Measurements from ENCODE around the gene SSX2B.
"Not testable (repeated sequence)": the region's sequence is repeated elsewhere in the genome, so short reads cannot be mapped to it uniquely, and the experiment has no call there.

SSX2B gene, protein sequence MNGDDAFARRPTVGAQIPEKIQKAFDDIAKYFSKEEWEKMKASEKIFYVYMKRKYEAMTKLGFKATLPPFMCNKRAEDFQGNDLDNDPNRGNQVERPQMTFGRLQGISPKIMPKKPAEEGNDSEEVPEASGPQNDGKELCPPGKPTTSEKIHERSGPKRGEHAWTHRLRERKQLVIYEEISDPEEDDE
- 0 reads per million in 2 donors for total RNA-seq

- DNase-seq = not testable (repeated sequence)
Measured at GRCh38 chrX:52750952-52751351, at the start of gene SSX2B. Gene SSX2B (plus strand): TSS chrX:52751252. CDS start chrX:52752681, 1,429 bp downstream.

GRCh38 chrX:52707078-52707477 lies 44.0 kb upstream of the SSX2B start, which contains the start of gene SSX2:
Gene SSX2 (minus strand): TSS chrX:52707178. CDS start chrX:52705749, 1,429 bp downstream.
- not testable (repeated sequence) for DNase-seq

- not testable (repeated sequence) for DNase-seq
Measured at GRCh38 chrX:52765983-52766382, 14.9 kb downstream of the SSX2B start.

DNA sequence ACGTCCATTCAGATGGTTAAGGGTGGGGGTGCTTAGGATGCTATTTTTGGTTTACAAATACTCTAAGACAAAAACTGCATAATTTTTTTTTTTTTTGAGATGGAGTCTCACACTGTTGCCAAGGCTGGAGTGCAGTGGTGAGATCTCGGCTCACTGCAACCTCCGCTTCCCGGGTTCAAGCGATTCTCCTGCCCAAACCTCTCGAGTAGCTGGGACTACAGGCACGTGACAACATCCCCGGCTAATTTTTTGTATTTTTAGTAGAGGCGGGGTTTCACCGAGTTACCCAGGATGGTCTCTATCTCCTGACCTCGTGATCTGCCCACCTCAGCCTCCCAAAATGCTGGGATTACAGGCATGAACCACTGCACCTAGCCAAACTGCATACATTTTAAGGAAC lies 22.5 kb downstream of the SSX2B start:
- DNase-seq = not testable (repeated sequence)

DNA sequence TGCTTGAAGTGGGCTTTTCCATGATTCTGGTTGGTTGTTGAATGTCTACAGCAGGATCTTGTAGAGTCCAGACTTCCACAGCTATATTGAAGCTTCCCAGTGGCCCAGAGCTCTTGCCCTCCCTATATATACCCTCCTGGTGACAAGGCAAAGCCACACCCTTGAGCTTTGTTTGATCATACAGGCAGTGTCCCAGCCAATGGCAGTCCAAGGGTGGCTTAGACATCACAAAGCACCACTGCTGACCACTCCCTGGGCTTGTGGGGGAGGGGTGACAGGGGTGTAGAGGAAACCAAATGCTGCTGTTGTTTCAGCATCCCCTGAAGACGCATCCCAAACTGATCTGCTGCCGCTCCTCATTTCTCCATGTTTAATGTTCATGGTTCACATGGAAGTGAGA lies 46.3 kb downstream of the SSX2B start, which contains the start of gene SPANXN5:
TSS of gene SPANXN5 (minus strand) at position 101 of the 400 bp plus-strand sequence. CDS start at position 22, 79 bp downstream.
- DNase-seq = not testable (repeated sequence)

DNA sequence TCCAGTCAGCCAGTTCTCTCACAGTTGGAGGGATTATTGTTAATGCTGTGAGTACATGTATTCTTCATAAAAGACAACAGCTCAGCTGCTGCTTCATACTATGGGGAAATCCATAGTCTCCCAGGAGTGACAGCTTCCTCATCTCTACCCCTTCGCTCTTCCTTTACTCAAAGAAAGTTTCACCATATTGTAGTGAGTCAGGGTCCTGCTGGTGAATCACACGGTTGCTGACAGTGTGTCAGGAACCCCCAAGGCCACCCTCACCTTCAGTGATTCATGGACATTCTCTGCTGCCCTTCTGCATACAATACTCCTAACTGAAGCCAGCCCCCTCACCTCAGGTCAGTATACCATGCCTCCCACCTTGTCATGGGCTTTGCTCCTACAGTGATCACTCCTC lies 53.8 kb downstream of the SSX2B start:
- not testable (repeated sequence) for DNase-seq
